ENCODE results near the gene TRIO.

TRIO gene

DNA sequence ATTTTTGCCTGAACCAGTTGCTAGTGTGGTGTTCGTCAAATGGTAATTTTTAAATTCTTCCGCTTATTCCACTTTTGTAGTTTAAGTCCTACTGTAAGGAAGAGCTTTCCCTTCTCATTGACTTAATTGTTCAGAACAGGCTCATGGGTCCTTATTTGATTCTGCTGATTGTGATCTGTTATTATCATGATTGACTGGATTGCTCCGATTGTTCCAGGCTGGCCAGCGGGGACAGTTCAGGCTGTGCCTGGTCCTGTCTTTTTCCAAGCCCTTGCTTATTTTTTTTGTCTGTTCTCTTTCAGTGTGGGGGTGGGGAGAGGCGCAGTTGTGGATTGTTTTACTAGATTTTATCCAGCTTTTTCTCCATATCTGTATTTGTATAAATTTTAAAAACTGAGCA is 52.4 kb downstream of the TRIO start:
- no peak for DNase-seq (ENCODE audit: extremely low read depth, low read depth)
- TF ChIP-seq, protein P1, sequence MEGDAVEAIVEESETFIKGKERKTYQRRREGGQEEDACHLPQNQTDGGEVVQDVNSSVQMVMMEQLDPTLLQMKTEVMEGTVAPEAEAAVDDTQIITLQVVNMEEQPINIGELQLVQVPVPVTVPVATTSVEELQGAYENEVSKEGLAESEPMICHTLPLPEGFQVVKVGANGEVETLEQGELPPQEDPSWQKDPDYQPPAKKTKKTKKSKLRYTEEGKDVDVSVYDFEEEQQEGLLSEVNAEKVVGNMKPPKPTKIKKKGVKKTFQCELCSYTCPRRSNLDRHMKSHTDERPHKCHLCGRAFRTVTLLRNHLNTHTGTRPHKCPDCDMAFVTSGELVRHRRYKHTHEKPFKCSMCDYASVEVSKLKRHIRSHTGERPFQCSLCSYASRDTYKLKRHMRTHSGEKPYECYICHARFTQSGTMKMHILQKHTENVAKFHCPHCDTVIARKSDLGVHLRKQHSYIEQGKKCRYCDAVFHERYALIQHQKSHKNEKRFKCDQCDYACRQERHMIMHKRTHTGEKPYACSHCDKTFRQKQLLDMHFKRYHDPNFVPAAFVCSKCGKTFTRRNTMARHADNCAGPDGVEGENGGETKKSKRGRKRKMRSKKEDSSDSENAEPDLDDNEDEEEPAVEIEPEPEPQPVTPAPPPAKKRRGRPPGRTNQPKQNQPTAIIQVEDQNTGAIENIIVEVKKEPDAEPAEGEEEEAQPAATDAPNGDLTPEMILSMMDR (IDR thresholded peaks at IDR 0.05; ENCODE audit: low read depth, low read length): no peak

DNA sequence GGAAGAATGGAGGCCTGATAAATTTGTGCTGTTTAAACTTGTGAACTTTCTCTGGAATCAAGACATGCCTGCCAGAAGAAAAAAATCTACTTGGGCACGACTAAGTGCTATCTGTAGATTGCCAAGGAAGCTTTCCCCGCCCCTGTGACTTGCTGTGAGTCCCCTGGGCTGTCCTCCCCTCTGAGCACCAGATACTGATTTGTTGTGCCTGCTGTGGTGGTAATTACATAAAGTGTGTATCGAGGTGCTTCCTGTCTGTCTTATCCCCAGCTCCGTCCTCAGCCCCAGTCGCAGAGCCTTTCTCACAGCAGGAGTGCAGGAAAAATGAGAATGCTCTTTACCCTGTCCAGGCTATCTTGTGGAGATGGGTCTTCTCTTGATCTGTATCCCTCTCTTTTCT is 53.9 kb downstream of the TRIO start:
- DNase-seq (ENCODE audit: extremely low read depth, low read depth): no peak
- TF ChIP-seq, protein P1 (IDR thresholded peaks at IDR 0.05; ENCODE audit: low read depth, low read length): no peak

DNA sequence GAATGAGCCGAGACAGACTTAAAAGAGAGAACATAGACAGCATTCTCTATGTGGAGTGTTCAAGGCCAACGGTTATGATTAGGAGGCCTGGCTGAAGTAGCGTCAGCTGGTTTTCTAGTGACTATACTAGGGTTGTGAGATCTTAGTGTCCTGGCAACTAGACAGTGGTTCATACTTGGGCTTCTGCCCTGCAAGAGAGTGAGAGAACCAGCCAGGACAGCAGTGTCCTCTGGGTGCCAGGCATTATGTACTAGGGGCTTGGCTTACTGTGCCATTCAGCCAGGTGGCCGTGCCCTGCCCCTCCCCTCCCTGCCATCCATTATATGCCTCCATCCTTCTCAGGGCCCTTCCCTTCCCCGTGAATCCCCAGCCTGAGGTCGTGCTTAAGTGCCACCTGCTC is 56.8 kb downstream of the TRIO start:
- TF ChIP-seq, protein P1 (IDR thresholded peaks at IDR 0.05; ENCODE audit: low read depth, low read length): no peak
- DNase-seq (ENCODE audit: extremely low read depth, low read depth): no peak

DNA sequence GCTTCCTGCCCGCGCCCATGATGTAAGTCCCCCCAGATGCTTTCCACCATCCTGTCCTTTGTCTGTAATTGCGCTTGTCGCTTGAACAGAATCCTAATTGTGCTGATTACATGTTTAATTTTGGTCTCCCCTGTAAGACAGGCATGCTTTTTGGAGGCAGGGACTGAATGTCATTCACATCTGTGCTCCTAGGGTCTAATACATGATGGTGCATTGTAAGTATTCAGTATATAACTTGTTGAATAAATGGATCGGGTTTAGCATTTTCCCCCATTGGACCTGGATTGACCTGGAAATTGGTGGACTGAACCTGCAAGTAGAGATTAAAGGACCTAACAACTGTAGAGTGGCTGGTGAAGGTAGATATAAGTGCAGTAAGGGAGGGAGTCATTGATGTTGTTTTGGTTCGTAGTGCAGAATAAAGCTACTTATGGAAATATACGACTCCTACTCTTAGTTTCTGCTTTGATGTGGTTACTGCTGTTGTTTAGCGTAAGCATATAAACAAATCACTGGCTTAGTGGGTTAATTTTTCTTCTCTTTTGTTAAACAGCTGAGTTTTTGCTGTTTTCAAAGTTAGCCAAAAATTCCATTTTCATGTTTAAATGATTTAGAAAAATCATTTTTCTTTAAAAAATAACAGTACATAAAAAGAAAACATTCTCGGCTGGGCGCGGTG is 57.3 kb downstream of the TRIO start:
- DNase-seq (ENCODE audit: extremely low read depth, low read depth): no peak
- TF ChIP-seq, protein P1 (IDR thresholded peaks at IDR 0.05; ENCODE audit: low read depth, low read length): no peak

DNA sequence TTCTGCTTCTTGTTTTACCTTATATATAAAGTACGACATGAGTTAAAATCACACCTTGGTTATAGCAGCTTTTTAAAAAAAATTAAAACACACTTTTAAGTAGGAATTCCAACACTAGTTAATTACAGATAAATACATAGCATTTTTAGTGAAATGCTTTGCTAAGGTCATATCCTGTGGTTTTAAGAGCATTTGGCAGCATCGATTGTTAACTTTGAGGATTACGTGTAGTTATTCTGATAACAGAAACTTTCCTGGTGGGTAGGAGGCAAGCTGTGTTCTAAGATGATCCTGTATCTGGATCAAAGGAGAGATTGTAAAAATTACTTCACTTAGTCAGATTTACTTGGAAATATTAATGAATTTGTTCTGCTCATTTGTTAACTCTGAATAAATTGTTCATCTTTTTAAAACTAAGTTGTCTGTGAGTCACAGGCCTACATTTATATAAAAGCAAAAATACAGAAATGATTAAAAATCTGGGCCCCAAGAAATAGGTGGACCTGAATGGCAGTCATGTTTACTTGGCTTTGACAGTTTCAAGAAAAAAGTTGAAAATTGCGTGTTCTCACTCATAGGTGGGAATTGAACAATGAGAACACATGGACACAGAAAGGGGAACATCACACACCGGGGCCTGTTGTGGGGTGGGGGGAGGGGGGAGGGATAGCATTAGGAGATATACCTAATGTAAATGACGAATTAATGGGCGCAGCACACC is 58.3 kb downstream of the TRIO start:
- no peak for DNase-seq (ENCODE audit: extremely low read depth, low read depth)
- TF ChIP-seq, protein P1 (IDR thresholded peaks at IDR 0.05; ENCODE audit: low read depth, low read length): no peak

DNA sequence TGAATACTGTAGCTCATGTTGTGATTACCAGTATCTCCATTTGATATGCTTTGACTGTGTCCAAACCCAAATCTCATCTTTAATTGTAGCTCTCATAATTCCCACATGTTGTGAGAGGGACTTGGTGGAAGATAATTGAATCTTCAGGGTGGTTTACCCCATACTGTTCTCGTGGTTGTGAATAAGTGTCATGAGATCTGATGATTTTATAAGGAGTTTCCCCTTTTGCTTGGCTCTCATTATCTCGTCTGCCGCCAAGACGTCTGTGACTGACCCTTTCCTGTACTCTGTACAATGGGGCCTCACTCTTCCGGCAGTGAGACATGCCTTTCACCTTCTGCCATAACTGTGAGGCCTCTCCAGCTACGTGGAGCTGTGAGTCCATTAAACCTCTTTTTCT is 59.3 kb downstream of the TRIO start:
- no peak for DNase-seq (ENCODE audit: extremely low read depth, low read depth)
- TF ChIP-seq, protein P1 (IDR thresholded peaks at IDR 0.05; ENCODE audit: low read depth, low read length): no peak

DNA sequence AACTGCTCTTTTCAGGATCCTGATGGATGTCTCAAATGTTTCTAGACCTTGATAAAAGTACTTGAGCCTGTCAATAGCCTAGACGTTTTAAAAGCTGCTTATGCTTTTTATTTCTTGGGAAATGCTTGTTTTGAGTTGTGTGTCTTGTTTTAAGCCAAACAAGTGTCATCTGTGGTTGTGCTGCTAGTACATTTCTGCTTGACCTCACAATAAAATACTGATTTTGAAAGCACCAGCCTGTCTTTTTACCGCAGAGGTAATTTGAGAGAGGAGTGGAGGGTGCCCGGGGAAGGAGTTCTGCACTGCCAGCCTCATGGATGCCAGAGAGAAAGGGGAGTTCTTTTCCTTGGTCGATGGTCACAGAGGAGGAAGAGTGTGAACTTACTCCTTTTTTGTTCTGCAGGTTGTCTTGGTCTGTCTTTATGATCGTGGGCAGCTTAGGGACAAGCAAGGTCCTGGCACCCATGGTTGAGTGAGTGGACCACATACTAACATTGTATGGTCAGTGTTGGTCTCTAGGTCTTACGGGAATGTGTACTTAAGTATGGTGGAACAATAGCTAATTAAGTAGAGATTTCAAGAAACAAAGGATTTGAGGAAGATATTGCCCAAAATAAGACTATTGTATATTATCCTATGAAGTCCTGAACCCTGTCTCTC is 61.0 kb downstream of the TRIO start:
- TF ChIP-seq, protein P1 (IDR thresholded peaks at IDR 0.05; ENCODE audit: low read depth, low read length): no peak
- DNase-seq (ENCODE audit: extremely low read depth, low read depth): no peak

Measured in AG09319 (cell line).